Small intestine (tissue), 7 donors: Measurements from ENCODE around the gene RP9. TPM values are rescaled to one million over a fixed set of nuclear protein-coding genes. Genes with fewer than 3 reads are reported as not detected.

Experiments used
- DNase-seq, 2 donors: peaks; one replicate each; pipeline versions ENCODE4 v3.0.0 to v3.0.0-alpha.2; 2013
- FAIRE-seq: peaks from 2 replicates; lab custom pipeline; 2012; peaks lifted over from hg19 to GRCh38; lab: Jason Lieb, UNC
- H3K27ac ChIP-seq, 3 donors: one replicate each; pipeline ENCODE4 v1.5.1; 2013; ENCODE audit warnings: low read length in 2 of 3, mild to moderate bottlenecking in 2 of 3, control low read depth in 1 of 3, inconsistent platforms in 1 of 3, low read depth in 1 of 3, moderate library complexity in 1 of 3
- H3K27me3 ChIP-seq, 3 donors: one replicate each; pipeline ENCODE4 v1.6.1; 2013; ENCODE audit warnings: low read length in 3 of 3, inconsistent platforms in 1 of 3; ENCODE audit not compliant: control insufficient read depth in 3 of 3, insufficient read depth in 3 of 3
- H3K36me3 ChIP-seq, 3 donors: one replicate each; pipeline ENCODE4 v1.6.1; 2013; ENCODE audit warnings: low read length in 3 of 3, inconsistent platforms in 1 of 3, low read depth in 1 of 3, mild to moderate bottlenecking in 1 of 3, moderate library complexity in 1 of 3; ENCODE audit not compliant: control insufficient read depth in 3 of 3, insufficient read depth in 2 of 3
- H3K4me1 ChIP-seq, 3 donors: one replicate each; pipeline ENCODE4 v1.6.1; 2013; ENCODE audit warnings: low read length in 2 of 3, inconsistent platforms in 1 of 3, low read depth in 1 of 3, mild to moderate bottlenecking in 1 of 3, moderate library complexity in 1 of 3; ENCODE audit not compliant: control insufficient read depth in 3 of 3, insufficient read depth in 2 of 3
- H3K4me3 ChIP-seq, 3 donors: one replicate each; pipeline ENCODE4 v1.5.1; 2013; ENCODE audit warnings: low read length in 3 of 3, control low read depth in 1 of 3, inconsistent platforms in 1 of 3, low read depth in 1 of 3, mild to moderate bottlenecking in 1 of 3, moderate library complexity in 1 of 3
- H3K9me3 ChIP-seq, 2 donors: one replicate each; pipeline ENCODE4 v1.6.1; 2013; ENCODE audit warnings: low read depth in 1 of 2, low read length in 1 of 2; ENCODE audit not compliant: control insufficient read depth in 2 of 2, insufficient read depth in 1 of 2
- WGBS, 3 donors: extraction: QIAGEN DNeasy Blood & Tissue Kit; methylation state at CpG; one replicate each; pipeline ENCODE4 v1.1.7; 2013; 5-methylcytosine and 5-hydroxymethylcytosine counted together
- polyA plus RNA-seq, 4 donors: library from polyadenylated mRNA; stranded (reverse) in 3 of 4; unstranded in 1 of 4; fragments of 200-250 nt in 3 of 4; fragments of 120-200 nt in 1 of 4; gene quantifications; one replicate each; pipeline versions ENCODE4 v1.2.1 to v1.2.3, GENCODE V29; 2013
- donor health status: healthy with polysubstance abuse.
- donor health status: control.
- donor health status: control.
- donor health status: Bipolar disorder and iron deficiency.
- donor health status: healthy.

RP9 gene
- polyA plus RNA-seq, 4 donors: 9.6 to 37.0 (median 26.4) TPM

- WGBS, 3 donors: 91 to 94% (median 91%) methylated on average over 3 of the region's 3 CpGs
- Histone ChIP-seq H3K4me1 (no peaks in the 10 kb centered on the region), H3K27me3 (no peaks in the 10 kb centered on the region), H3K27ac (no peak overlapping the region), H3K9me3 (peaks cover 0 to 2% of the 10 kb centered on the region in 2 donors), H3K4me3 (no peak overlapping the region), H3K36me3 (no peaks in the 10 kb centered on the region)
- DNase-seq (no peak), FAIRE-seq (no peak)
Measured at GRCh38 chr7:33118383-33118782, 9.2 kb upstream of the RP9 start.

GRCh38 chr7:33114976-33115375, 5.8 kb upstream of the RP9 start:
- DNase-seq (no peak), FAIRE-seq (no peak)
- H3K36me3 ChIP-seq: no peaks in the 10 kb centered on the region
- no peaks in the 10 kb centered on the region for H3K27me3 ChIP-seq
- no peak overlapping the region for H3K27ac ChIP-seq
- no peak overlapping the region for H3K4me3 ChIP-seq
- H3K9me3 ChIP-seq: peaks cover 0 to 2% of the 10 kb centered on the region in 2 donors
- no peaks in the 10 kb centered on the region for H3K4me1 ChIP-seq

GRCh38 chr7:33111614-33112013, 2.4 kb upstream of the RP9 start:
- H3K4me3 ChIP-seq: no peak overlapping the region
- peaks cover 2 to 14% (median 4%) of the 10 kb centered on the region in 3 donors for H3K4me1 ChIP-seq
- WGBS, 3 donors: 60 to 67% (median 65%) methylated on average over 3 of the region's 3 CpGs
- H3K36me3 ChIP-seq: no peaks in the 10 kb centered on the region
- H3K9me3 ChIP-seq: no peaks in the 10 kb centered on the region
- H3K27me3 ChIP-seq: no peaks in the 10 kb centered on the region
- no peak for DNase-seq
- no peak overlapping the region for H3K27ac ChIP-seq
- no peak for FAIRE-seq

- H3K27ac ChIP-seq: peak overlapping the region in 1 of 3 donors; percentile 27
Measured at GRCh38 chr7:33109758-33110238, 594 bp upstream of the RP9 start.

GRCh38 chr7:33108554-33109004, 625 bp downstream of the RP9 start:
- WGBS, 3 donors: 0 to 1% (median 0%) methylated on average over 10 of the region's 10 CpGs
- FAIRE-seq: no peak
- Histone ChIP-seq H3K36me3 (peaks cover 0 to under 1% (median 0%) of the 10 kb centered on the region in 3 donors), H3K27ac (peak overlapping the region; percentile 29 to 82 (median 75)), H3K4me1 (peaks cover 2 to 14% (median 4%) of the 10 kb centered on the region in 3 donors), H3K9me3 (no peaks in the 10 kb centered on the region), H3K4me3 (peak overlapping the region; percentile 61 to 99 (median 86)), H3K27me3 (no peaks in the 10 kb centered on the region)
- peak in 1 of 2 donors; percentile 29 for DNase-seq

More at GRCh38 chr7:33109758-33110238, 594 bp upstream of the RP9 start:
- FAIRE-seq (no peak), DNase-seq (peak in 1 of 2 donors; percentile 6)
- H3K36me3 ChIP-seq: no peaks in the 10 kb centered on the region
- peak overlapping the region in 2 of 3 donors; percentile 46 to 99 for H3K4me3 ChIP-seq
- peaks cover 2 to 14% (median 4%) of the 10 kb centered on the region in 3 donors for H3K4me1 ChIP-seq
- 12 to 21% (median 20%) methylated on average over 11 of the region's 11 CpGs for WGBS, 3 donors
- H3K9me3 ChIP-seq: no peaks in the 10 kb centered on the region
- H3K27me3 ChIP-seq: no peaks in the 10 kb centered on the region

GRCh38 chr7:33107136-33108066, 1.8 kb downstream of the RP9 start:
- DNase-seq (peak; percentile 35 to 58), FAIRE-seq (no peak)
- WGBS, 3 donors: 46 to 56% (median 54%) methylated on average over 7 of the region's 7 CpGs
- no peak overlapping the region for H3K27ac ChIP-seq
- H3K4me3 ChIP-seq: peak overlapping the region in 2 of 3 donors; percentile 15 to 61
- no peaks in the 10 kb centered on the region for H3K9me3 ChIP-seq
- H3K27me3 ChIP-seq: no peaks in the 10 kb centered on the region
- peaks cover 0 to 11% (median 4%) of the 10 kb centered on the region in 3 donors for H3K36me3 ChIP-seq
- H3K4me1 ChIP-seq: peaks cover 2 to 14% (median 4%) of the 10 kb centered on the region in 3 donors

GRCh38 chr7:33101906-33102305, 7.3 kb downstream of the RP9 start:
- no peak overlapping the region for H3K27ac ChIP-seq
- H3K4me3 ChIP-seq: no peak overlapping the region
- DNase-seq (no peak), FAIRE-seq (no peak)
- H3K36me3 ChIP-seq: peaks cover 4 to 30% (median 17%) of the 10 kb centered on the region in 3 donors
- no peaks in the 10 kb centered on the region for H3K9me3 ChIP-seq
- H3K27me3 ChIP-seq: no peaks in the 10 kb centered on the region
- 80 to 86% (median 83%) methylated on average over 3 of the region's 3 CpGs for WGBS, 3 donors
- no peaks in the 10 kb centered on the region for H3K4me1 ChIP-seq

GRCh38 chr7:33100770-33101169, 8.4 kb downstream of the RP9 start:
- FAIRE-seq: no peak
- no peak for DNase-seq
- Histone ChIP-seq H3K4me3 (no peak overlapping the region), H3K36me3 (peaks cover 4 to 35% (median 22%) of the 10 kb centered on the region in 3 donors), H3K9me3 (no peaks in the 10 kb centered on the region), H3K27me3 (no peaks in the 10 kb centered on the region), H3K27ac (no peak overlapping the region), H3K4me1 (no peaks in the 10 kb centered on the region)
- WGBS, 3 donors: 73 to 88% (median 84%) methylated on average over 3 of the region's 3 CpGs
